MCF 10A (cell line): ENCODE measurements around the gene PDE1A. TPM values are rescaled to one million over a fixed set of nuclear protein-coding genes. Genes with fewer than 3 reads are reported as not detected.

Source experiments
- BruUV-seq: library from RNA; stranded (reverse); fragments of 400-500 nt; replicated peaks from 2 replicates; lab custom pipeline; 2021; lab: Mats Ljungman, UMichigan
- CTCF ChIA-PET: fragments of 300-600 bp; sonication (Branson Sonifier 250); formaldehyde crosslinking; extraction: SDS; loops from one replicate; lab custom pipeline; 2021; ENCODE audit warnings: antibody characterized with exemption, inconsistent platforms; lab: Yijun Ruan, JAX
- POLR2A ChIA-PET: fragments of 300-600, 350-650 bp; sonication (Branson Sonifier 250); formaldehyde crosslinking; extraction: SDS; loops from one replicate; lab custom pipeline; 2020; ENCODE audit warnings: antibody characterized with exemption, inconsistent platforms; lab: Yijun Ruan, JAX
- DNase-seq: peaks from one replicate; pipeline ENCODE4 v3.0.0-alpha.2; 2018; ENCODE audit not compliant: unreplicated experiment
- H3K27ac Mint-ChIP-seq: one replicate; pipeline ENCODE4 v1.8.0; 2022; ENCODE audit warnings: mild to moderate bottlenecking, low read depth, mixed read lengths; ENCODE audit not compliant: unreplicated experiment
- H3K27me3 Mint-ChIP-seq: one replicate; pipeline ENCODE4 v1.8.0; 2022; ENCODE audit warnings: mixed read lengths; ENCODE audit not compliant: insufficient read depth, unreplicated experiment
- H3K36me3 Mint-ChIP-seq: one replicate; pipeline ENCODE4 v1.8.0; 2022; ENCODE audit warnings: mild to moderate bottlenecking, moderate library complexity, mixed read lengths; ENCODE audit not compliant: insufficient read depth, unreplicated experiment
- H3K4me1 Mint-ChIP-seq: one replicate; pipeline ENCODE4 v1.8.0; 2022; ENCODE audit warnings: mixed read lengths; ENCODE audit not compliant: insufficient read depth, unreplicated experiment
- H3K4me3 Mint-ChIP-seq: one replicate; pipeline ENCODE4 v1.8.0; 2022; ENCODE audit warnings: mild to moderate bottlenecking, moderate library complexity, mixed read lengths; ENCODE audit not compliant: unreplicated experiment
- H3K9me3 Mint-ChIP-seq: one replicate; pipeline ENCODE4 v1.8.0; 2022; ENCODE audit warnings: mixed read lengths; ENCODE audit not compliant: unreplicated experiment
- intact Hi-C: fragments of 100-400 bp; cut with micrococcal nuclease; formaldehyde crosslinking; loops from 2 replicates; pipeline ENCODE4 v1.14.1; 2022
- total RNA-seq: library from RNA; stranded (reverse); gene quantifications from 2 replicates; pipeline ENCODE4 v1.2.3, GENCODE V29; 2022
- TF ChIP-seq, protein P1 (sequence below): fragments of 200-600 bp; IDR thresholded peaks from one replicate; pipeline ENCODE4 v1.8.0; 2022; ENCODE audit warnings: antibody characterized with exemption, mild to moderate bottlenecking; ENCODE audit not compliant: unreplicated experiment

PDE1A gene
- total RNA-seq, 1 experiment from 2014 or later: 0.30 TPM

DNA sequence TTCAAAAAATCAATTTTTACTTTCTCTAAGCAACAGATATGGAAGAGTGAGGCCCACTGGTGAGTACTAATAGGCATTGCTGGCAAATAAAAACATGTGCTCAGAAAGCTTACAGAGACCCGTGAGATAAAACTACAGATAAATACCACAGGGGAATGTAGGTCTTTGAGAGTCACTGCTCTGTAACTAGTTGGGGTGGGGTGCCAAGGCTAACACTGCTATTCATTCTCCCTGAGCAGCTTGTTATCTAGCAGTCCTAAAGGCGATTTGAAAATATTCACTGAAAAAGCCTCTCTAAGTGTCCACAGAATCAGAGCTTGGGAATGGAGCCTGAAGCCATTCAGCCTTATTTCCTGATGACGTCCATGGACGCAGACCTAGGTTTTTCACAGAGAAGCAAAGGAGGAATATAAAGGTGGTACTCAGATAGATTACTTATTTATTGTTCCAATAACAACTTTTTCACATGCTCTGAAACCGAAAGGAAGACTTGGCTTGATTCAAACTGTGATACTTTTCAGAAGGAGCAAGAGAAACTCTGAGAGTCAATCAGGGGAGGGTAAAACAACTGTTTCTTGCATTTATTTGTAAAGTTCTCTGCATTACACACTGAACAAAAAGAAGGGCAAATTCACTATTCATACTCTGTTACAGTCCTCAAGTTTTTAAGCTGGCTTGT lies 252.8 kb downstream of the PDE1A start:
- H3K4me1 Mint-ChIP-seq: no peaks in the 10 kb centered on the region
- CTCF ChIA-PET: interaction anchor here (1.2 to 1.7 kb wide), 2 partner anchors 12 to 475 kb away, joined by 5 read pairs; no protein-coding TSS in a partner anchor
- H3K27ac Mint-ChIP-seq: no peak overlapping the region

DNA sequence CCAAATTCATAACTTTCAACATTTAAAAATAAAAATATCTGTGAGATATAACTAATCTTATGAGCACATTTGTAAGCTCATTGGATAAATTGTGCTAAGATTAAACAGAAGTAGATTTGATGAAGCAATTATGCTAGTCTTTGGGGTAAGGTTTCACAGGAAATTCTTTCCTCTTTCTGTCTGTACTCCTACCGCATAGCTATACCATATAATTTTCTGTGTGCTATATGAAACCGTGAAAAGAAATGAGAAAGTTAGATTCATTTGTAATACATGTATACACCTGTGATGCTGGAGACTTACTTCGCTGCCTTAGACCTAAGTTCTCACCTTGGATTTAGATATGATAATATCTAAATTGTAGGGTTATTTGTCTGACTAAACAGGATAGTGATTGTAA lies 256.5 kb downstream of the PDE1A start:
- no peaks in the 10 kb centered on the region for H3K36me3 Mint-ChIP-seq
- no peaks in the 10 kb centered on the region for H3K9me3 Mint-ChIP-seq
- ChIA-PET POLR2A (no interaction called here), CTCF (interaction anchor here (0.6 to 1.2 kb wide), 5 partner anchors 15 to 479 kb away, joined by 3 to 5 read pairs (median 3); no protein-coding TSS in a partner anchor)
- no peak overlapping the region for H3K4me3 Mint-ChIP-seq
- peaks cover 2% of the 10 kb centered on the region for H3K4me1 Mint-ChIP-seq
- H3K27me3 Mint-ChIP-seq: no peaks in the 10 kb centered on the region
- no TSS peak for BruUV-seq
- TF ChIP-seq, protein P1, sequence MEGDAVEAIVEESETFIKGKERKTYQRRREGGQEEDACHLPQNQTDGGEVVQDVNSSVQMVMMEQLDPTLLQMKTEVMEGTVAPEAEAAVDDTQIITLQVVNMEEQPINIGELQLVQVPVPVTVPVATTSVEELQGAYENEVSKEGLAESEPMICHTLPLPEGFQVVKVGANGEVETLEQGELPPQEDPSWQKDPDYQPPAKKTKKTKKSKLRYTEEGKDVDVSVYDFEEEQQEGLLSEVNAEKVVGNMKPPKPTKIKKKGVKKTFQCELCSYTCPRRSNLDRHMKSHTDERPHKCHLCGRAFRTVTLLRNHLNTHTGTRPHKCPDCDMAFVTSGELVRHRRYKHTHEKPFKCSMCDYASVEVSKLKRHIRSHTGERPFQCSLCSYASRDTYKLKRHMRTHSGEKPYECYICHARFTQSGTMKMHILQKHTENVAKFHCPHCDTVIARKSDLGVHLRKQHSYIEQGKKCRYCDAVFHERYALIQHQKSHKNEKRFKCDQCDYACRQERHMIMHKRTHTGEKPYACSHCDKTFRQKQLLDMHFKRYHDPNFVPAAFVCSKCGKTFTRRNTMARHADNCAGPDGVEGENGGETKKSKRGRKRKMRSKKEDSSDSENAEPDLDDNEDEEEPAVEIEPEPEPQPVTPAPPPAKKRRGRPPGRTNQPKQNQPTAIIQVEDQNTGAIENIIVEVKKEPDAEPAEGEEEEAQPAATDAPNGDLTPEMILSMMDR: no peak
- intact Hi-C loops: no loop called here
- no peak overlapping the region for H3K27ac Mint-ChIP-seq
- DNase-seq: no peak

More for the DNA sequence above, 252.8 kb downstream of the PDE1A start:
- H3K36me3 Mint-ChIP-seq: no peaks in the 10 kb centered on the region
- BruUV-seq: no TSS peak
- DNase-seq: no peak
- no peak overlapping the region for H3K4me3 Mint-ChIP-seq
- POLR2A ChIA-PET: no interaction called here
- intact Hi-C loops: no loop called here
- TF ChIP-seq, protein P1: no peak
- no peaks in the 10 kb centered on the region for H3K9me3 Mint-ChIP-seq
- no peaks in the 10 kb centered on the region for H3K27me3 Mint-ChIP-seq

DNA sequence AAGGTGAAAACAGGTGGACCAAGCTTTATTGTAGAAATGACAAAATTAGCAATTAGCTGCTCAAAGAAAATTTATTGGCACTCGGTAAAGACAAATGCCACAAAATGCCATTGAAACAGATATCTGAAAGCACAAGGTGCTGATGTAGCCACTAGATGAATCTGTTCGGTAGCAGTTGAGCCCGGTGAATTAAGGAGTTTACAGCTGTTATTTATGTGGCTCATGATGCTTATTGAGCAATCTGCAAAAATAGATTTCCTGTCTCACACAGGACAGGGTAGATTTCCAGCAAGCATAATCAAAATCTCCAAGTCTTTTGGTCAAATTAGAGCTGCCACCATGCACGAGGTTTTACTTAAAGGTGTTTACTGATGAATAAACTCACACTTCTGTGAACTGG lies 259.0 kb downstream of the PDE1A start:
- intact Hi-C loops: no loop called here
- Mint-ChIP-seq H3K27ac (no peak overlapping the region), H3K4me3 (no peak overlapping the region), H3K27me3 (no peaks in the 10 kb centered on the region), H3K36me3 (no peaks in the 10 kb centered on the region), H3K4me1 (peaks cover 6% of the 10 kb centered on the region), H3K9me3 (no peaks in the 10 kb centered on the region)
- no peak for DNase-seq
- TF ChIP-seq, protein P1: no peak
- ChIA-PET POLR2A (no interaction called here), CTCF (no interaction called here)
- no TSS peak for BruUV-seq

DNA sequence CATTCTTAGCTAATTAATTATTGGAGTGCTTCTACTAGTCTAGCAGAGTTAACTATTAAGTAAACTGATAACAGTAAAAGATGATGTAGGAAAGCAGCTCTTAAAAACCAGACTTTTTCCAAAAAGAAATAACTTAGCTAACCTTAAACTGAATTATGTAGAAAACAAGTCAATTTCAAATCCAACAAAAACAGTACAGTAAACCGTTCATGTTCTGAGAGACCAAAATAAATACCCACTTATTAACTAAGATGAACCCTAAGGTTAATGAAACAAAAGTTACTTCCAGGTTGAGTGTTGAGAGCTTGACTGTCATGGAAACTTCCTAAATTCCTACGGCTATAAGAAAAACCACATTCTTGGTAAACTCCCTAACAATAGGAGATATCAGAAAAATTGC lies 260.0 kb downstream of the PDE1A start:
- Mint-ChIP-seq H3K4me1 (peaks cover 6% of the 10 kb centered on the region), H3K4me3 (no peak overlapping the region), H3K36me3 (no peaks in the 10 kb centered on the region), H3K27ac (no peak overlapping the region), H3K9me3 (no peaks in the 10 kb centered on the region), H3K27me3 (no peaks in the 10 kb centered on the region)
- intact Hi-C loops: no loop called here
- POLR2A ChIA-PET: no interaction called here
- CTCF ChIA-PET: interaction anchor here (0.8 to 1.1 kb wide), 3 partner anchors 19 to 485 kb away, joined by 3 read pairs; no protein-coding TSS in a partner anchor
- TF ChIP-seq, protein P1: no peak
- no TSS peak for BruUV-seq
- no peak for DNase-seq
